Measurements from ENCODE around the gene MED7. TPM values are rescaled to one million over a fixed set of nuclear protein-coding genes. Genes with fewer than 3 reads are reported as not detected.

MED7 gene
- polyA plus RNA-seq, 1 donor from 2014 or later, result 18.6 TPM

DNA sequence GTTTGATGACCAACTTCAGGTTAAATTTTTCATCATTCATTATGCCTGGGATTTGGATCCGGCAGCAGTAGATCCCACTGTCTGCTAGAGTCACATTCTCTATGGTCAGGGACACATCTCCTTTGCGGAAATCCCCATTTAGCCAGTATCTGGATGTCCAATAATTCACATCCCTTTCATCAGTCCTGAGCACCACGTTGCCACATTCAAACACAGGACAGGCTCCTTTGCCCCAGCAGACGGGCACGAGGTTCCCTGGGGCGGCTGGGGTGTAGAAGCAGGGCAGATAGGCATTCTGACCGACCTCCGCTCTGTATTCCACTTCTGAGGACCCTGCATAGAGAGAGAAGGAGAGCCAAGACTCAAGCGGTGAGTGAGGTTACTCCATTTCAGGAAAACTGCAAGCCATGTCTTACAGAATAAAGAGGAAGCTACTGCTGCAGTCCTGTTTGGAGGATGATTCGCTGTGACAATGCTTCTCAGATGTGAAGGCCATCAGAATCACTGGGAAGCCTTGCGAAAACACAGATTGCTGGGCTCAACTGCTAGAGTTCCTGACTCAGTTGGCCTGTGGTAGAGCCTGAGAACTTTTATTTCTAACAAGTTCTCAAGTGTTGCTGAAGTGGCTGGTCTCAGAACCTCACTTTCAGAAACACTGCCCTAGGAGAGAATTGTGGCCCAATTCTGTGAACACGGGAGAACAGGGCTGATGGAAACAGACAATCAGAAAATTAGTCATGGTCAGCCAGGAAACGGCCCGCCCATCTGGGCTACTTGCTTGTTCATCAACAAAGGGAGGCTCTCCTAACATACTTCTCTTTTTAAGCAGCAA lies 35.8 kb downstream of the MED7 start:
- Mint-ChIP-seq H3K9me3 (no peaks in the 10 kb centered on the region), H3K36me3 (peaks cover 4% of the 10 kb centered on the region), H3K27me3 (no peaks in the 10 kb centered on the region), H3K27ac (peak overlapping the region in 1 of 3 donors; percentile 23), H3K4me3 (peak overlapping the region in 1 of 4 donors; percentile 45), H3K4me1 (peaks cover 21 to 27% (median 23%) of the 10 kb centered on the region in 3 donors)

DNA sequence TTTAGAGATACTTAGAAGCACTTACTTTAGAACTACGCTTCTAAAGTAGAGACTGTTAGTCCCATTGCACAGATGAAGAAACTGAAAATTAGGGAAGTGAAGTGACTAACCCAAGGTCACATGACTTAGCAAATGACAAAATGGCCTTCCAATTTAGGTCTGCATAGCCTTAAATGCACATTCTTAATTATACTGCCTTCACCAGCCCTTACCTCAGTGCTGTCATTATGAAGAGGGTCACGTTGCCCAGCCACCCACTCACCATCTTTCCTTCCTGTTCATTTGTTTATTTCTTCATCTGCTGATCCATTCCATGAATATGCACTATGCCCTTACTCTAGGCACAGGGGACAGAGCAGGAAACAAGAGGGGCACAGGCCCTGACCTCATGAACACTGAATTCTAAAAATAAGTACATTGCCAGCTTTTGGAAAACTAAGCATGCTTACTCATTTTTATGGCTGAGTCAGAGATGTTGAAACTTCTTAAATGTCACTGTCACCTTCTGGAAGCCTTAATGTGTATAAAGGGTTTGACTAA lies 42.5 kb downstream of the MED7 start:
- peaks cover 0 to 4% (median 2%) of the 10 kb centered on the region in 3 donors for H3K4me1 Mint-ChIP-seq
- no peaks in the 10 kb centered on the region for H3K9me3 Mint-ChIP-seq
- peak overlapping the region in 1 of 3 donors; percentile 7 for H3K27ac Mint-ChIP-seq
- H3K4me3 Mint-ChIP-seq, result no peak overlapping the region
- no peaks in the 10 kb centered on the region for H3K27me3 Mint-ChIP-seq
- H3K36me3 Mint-ChIP-seq, result peaks cover 6% of the 10 kb centered on the region

DNA sequence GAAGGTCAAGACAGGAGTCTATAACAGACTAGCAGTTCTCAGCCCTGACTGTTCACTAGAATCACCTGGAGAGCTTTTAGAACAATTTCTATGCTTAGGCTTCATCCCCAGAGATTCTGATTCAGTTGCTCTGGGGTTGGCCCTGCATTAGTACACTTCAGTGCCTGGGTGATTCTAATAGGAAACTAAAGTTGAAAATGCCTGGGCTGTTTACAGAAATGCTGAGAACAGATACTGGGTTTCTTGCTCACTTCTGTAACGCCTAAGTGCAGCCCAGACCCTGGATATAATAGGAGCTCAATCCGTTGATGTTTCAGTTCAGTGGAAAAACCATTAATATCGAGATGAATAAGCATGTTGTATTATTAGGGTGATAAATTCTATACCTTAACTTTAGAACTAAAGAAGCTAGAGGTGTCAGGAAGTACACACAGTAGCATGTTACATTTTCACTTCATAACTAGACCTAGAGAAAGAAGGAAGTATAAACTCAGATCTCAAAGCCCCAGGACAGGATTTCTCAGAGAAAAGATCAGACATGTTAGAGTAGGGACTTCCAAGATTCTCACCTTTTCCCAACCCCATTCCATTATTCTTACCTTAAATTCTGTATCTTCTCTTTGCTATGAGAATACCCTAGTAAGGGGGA lies 54.2 kb downstream of the MED7 start:
- Mint-ChIP-seq H3K4me3 (no peak overlapping the region), H3K4me1 (peaks cover 0 to 9% (median 5%) of the 10 kb centered on the region in 3 donors), H3K9me3 (no peaks in the 10 kb centered on the region), H3K27me3 (no peaks in the 10 kb centered on the region), H3K36me3 (peaks cover 8% of the 10 kb centered on the region), H3K27ac (peak overlapping the region in 2 of 3 donors; percentile 30 to 78)

Other genes with a start within 250 kb of the MED7 start
- gene TIMD4, start 179.6 kb downstream of the MED7 start, polyA plus RNA-seq, result not detected
- not detected for gene HAVCR1, start 83.7 kb downstream of the MED7 start, polyA plus RNA-seq
- 1.8 TPM for gene HAVCR2, start 33.8 kb downstream of the MED7 start, polyA plus RNA-seq
- not detected for gene GARIN3, start 23.4 kb upstream of the MED7 start, polyA plus RNA-seq
- gene ITK, start 38.0 kb upstream of the MED7 start, polyA plus RNA-seq, result 5.6 TPM
- 366 TPM for gene CYFIP2, start 123.3 kb upstream of the MED7 start, polyA plus RNA-seq